Activated B cell treated with CpG ODN at 0.5 μM for 24 hours (primary cell): ENCODE measurements around the gene KIAA1217. TPM values are rescaled to one million over a fixed set of nuclear protein-coding genes. Genes with fewer than 3 reads are reported as not detected.

Experiments
- ATAC-seq: fragments of 200-7000 bp; cut with Tn5 transposase; one replicate; pipeline ENCODE4 v1.10.0; 2021; ENCODE audit warnings: low read depth, mild to moderate bottlenecking, moderate library complexity
- CTCF ChIA-PET: fragments of 350-600 bp; sonication (Branson Sonifier 250); formaldehyde crosslinking; loops from one replicate; lab custom pipeline; 2021; ENCODE audit warnings: antibody characterized with exemption; lab: Charles Lee
- POLR2A ChIA-PET: fragments of 350-600 bp; sonication (Branson Sonifier 250); formaldehyde crosslinking; loops from one replicate; lab custom pipeline; 2021; ENCODE audit warnings: antibody characterized with exemption; lab: Charles Lee
- DNase-seq: peaks from one replicate; pipeline ENCODE4 v3.0.0; 2022
- H3K27ac Mint-ChIP-seq: one replicate; pipeline ENCODE4 v1.8.0; 2020; ENCODE audit warnings: mixed read lengths
- H3K27me3 Mint-ChIP-seq: one replicate; pipeline ENCODE4 v1.8.0; 2021; ENCODE audit warnings: mixed read lengths
- H3K36me3 Mint-ChIP-seq: one replicate; pipeline ENCODE4 v1.8.0; 2021; ENCODE audit warnings: low read depth, mixed read lengths
- H3K4me1 Mint-ChIP-seq: one replicate; pipeline ENCODE4 v1.8.0; 2021; ENCODE audit warnings: mixed read lengths
- H3K4me3 Mint-ChIP-seq: one replicate; pipeline ENCODE4 v1.8.0; 2020; ENCODE audit warnings: mild to moderate bottlenecking, mixed read lengths
- H3K9me3 Mint-ChIP-seq: one replicate; pipeline ENCODE4 v1.8.0; 2020; ENCODE audit warnings: mixed read lengths
- intact Hi-C: fragments of 100-400 bp; cut with micrococcal nuclease; formaldehyde crosslinking; loops from one replicate; pipeline ENCODE4 v1.15.1; 2024
- total RNA-seq: library from RNA; stranded (reverse); gene quantifications from 2 replicates; pipeline ENCODE4 v1.2.3, GENCODE V29; 2022
- TF ChIP-seq, protein P1 (sequence below): fragments of 200-600 bp; IDR thresholded peaks from one replicate; pipeline ENCODE4 v1.8.0; 2022; ENCODE audit warnings: antibody characterized with exemption, mild to moderate bottlenecking

The KIAA1217 gene
- total RNA-seq, 1 donor from 2014 or later = 0.71 TPM

DNA sequence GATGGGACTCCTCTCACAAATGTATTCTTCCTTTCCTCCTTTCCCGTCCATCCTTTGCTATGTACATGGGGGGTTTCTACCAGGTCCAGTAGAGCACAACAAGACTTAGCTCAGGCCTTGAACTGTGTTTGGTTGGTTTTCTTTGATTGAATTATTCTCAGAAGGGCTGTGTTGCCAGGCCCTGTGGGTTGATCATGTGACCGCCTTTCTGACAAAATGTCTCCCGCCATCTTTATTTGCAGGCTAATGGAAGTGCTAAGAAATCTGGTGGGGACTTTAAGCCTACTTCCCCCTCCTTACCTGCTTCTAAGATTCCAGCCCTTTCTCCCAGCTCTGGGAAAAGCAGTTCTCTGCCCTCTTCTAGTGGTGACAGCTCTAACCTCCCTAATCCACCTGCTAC lies 336.6 kb downstream of the KIAA1217 start:
- Mint-ChIP-seq H3K27me3 (peaks cover 4% of the 10 kb centered on the region), H3K27ac (no peak overlapping the region), H3K9me3 (no peaks in the 10 kb centered on the region), H3K4me1 (no peaks in the 10 kb centered on the region), H3K36me3 (no peaks in the 10 kb centered on the region), H3K4me3 (no peak overlapping the region)
- TF ChIP-seq, protein P1, sequence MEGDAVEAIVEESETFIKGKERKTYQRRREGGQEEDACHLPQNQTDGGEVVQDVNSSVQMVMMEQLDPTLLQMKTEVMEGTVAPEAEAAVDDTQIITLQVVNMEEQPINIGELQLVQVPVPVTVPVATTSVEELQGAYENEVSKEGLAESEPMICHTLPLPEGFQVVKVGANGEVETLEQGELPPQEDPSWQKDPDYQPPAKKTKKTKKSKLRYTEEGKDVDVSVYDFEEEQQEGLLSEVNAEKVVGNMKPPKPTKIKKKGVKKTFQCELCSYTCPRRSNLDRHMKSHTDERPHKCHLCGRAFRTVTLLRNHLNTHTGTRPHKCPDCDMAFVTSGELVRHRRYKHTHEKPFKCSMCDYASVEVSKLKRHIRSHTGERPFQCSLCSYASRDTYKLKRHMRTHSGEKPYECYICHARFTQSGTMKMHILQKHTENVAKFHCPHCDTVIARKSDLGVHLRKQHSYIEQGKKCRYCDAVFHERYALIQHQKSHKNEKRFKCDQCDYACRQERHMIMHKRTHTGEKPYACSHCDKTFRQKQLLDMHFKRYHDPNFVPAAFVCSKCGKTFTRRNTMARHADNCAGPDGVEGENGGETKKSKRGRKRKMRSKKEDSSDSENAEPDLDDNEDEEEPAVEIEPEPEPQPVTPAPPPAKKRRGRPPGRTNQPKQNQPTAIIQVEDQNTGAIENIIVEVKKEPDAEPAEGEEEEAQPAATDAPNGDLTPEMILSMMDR = no peak
- DNase-seq (no peak), ATAC-seq (no peak)
- intact Hi-C loops = no loop called here
- POLR2A ChIA-PET = no interaction called here
- CTCF ChIA-PET = no interaction called here

DNA sequence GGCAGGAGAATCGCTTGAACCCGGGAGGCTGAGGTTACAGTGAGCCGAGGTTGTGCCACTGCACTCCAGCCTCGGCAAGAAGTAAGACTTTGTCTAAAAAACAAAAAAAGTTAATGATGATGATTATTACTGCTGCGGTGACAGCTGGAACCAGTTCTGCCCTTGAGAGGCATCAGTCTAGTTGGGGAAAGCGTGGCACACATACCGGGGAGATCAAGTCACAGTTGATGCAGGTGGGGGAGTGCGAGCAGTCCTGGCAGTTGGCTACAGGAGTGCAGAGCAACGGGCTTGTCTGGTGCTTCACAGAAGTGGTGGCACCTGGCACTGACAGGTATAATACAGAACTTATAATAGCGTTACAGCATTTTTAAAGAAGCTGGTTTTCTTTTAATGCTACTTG lies 341.7 kb downstream of the KIAA1217 start:
- no peak overlapping the region for H3K4me3 Mint-ChIP-seq
- no peak overlapping the region for H3K27ac Mint-ChIP-seq
- no peaks in the 10 kb centered on the region for H3K36me3 Mint-ChIP-seq
- POLR2A ChIA-PET = no interaction called here
- no peaks in the 10 kb centered on the region for H3K4me1 Mint-ChIP-seq
- no peaks in the 10 kb centered on the region for H3K9me3 Mint-ChIP-seq
- TF ChIP-seq, protein P1 = no peak
- intact Hi-C loops = loop anchor here (10.0 kb wide), 1 partner anchor 1256 kb away; no protein-coding TSS in a partner anchor
- CTCF ChIA-PET = no interaction called here
- H3K27me3 Mint-ChIP-seq = peaks cover 4% of the 10 kb centered on the region
- ATAC-seq = no peak
- DNase-seq = no peak

DNA sequence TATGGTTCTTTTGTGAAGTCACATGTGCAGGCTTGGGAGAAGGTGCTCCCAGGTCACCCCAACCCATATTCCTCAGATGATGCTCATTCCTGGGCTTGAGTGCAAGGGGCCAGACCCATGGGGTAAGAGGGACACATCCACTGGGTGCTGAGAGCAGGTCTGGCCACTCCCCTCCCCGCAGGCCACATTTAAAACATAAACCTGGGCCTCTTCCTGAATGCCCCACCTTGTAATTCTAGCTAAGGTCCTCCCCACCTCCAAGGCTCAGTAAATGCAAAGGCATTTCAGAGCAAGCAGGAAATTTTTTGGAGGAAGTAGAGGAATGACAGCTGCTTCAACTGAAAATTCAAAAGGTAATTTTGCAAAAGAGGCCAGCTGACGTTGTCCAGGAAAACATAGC lies 342.2 kb downstream of the KIAA1217 start:
- Mint-ChIP-seq H3K27me3 (peaks cover 4% of the 10 kb centered on the region), H3K9me3 (no peaks in the 10 kb centered on the region), H3K36me3 (no peaks in the 10 kb centered on the region), H3K4me1 (no peaks in the 10 kb centered on the region), H3K27ac (no peak overlapping the region), H3K4me3 (no peak overlapping the region)
- POLR2A ChIA-PET = no interaction called here
- TF ChIP-seq, protein P1 = no peak
- ATAC-seq (no peak), DNase-seq (no peak)
- CTCF ChIA-PET = no interaction called here
- intact Hi-C loops = loop anchor here (10.0 kb wide), 1 partner anchor 1256 kb away; no protein-coding TSS in a partner anchor

DNA sequence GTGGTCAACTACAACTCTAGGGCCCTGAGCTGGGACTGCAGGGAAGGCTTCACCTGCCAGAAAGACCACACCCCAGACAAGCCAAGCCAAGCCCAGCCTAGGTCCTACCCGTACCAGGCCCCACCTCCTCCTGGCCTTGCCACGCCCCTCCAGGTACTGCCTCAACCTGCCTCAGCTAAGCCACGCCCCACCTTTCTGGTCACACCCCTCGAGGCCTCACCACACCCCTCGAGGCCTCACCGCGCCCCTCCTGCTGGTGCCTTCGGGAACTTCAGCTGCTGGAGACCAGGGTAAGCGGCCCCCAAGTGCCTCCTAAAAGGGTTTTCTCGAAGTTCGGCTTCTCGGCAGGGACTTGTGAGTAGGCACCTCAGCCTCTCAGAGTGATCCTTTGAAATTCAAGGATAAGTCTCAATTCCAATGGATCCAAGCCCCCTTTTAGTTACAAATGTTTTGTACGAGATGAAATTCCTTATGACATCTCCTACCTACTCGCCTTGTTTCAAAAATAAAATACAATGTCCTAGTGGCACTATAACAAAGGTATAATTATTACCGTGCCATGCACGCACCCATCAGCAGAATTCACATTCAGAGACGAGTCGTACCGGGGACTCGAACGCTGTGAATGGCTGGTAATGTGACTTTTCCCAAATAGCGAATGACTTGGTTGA lies 343.5 kb downstream of the KIAA1217 start:
- ATAC-seq = peak; percentile 47
- TF ChIP-seq, protein P1 = no peak
- DNase-seq = no peak
- no peaks in the 10 kb centered on the region for H3K4me1 Mint-ChIP-seq
- peaks cover 9% of the 10 kb centered on the region for H3K27me3 Mint-ChIP-seq
- POLR2A ChIA-PET = no interaction called here
- no peaks in the 10 kb centered on the region for H3K36me3 Mint-ChIP-seq
- no peaks in the 10 kb centered on the region for H3K9me3 Mint-ChIP-seq
- H3K4me3 Mint-ChIP-seq = no peak overlapping the region
- intact Hi-C loops = loop anchor here (10.0 kb wide), 1 partner anchor 1258 kb away; no protein-coding TSS in a partner anchor
- no peak overlapping the region for H3K27ac Mint-ChIP-seq
- CTCF ChIA-PET = no interaction called here

DNA sequence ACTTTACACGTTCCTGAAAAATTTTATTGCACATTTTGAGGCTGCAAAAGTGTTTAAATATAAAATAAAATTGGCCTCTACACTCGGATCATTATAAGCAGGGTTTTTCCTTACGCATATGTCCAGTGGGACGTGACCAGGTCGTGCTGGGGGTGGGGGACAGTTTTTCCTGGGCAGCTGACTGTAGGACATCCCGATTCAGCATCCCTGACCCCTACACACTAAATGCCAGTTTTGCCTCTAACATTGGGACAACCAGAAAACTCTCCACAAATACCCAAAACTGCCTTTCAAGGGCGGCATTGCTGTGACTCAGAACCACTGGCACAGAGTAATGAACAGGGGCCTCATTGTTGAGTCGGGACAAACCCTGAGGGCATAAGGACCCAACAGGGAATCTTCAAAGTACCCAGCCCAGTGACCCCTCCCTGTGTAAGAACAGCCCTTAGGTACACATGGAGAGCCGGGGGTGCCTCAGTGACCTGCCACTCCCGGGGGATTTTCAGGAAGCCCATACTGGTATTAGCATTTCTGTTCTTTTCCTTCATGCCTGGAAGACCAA lies 344.2 kb downstream of the KIAA1217 start:
- ATAC-seq = no peak
- no peak for DNase-seq
- Mint-ChIP-seq H3K9me3 (no peaks in the 10 kb centered on the region), H3K4me3 (no peak overlapping the region), H3K36me3 (no peaks in the 10 kb centered on the region), H3K4me1 (no peaks in the 10 kb centered on the region), H3K27me3 (peaks cover 9% of the 10 kb centered on the region), H3K27ac (no peak overlapping the region)
- ChIA-PET POLR2A (no interaction called here), CTCF (no interaction called here)
- intact Hi-C loops = loop anchor here (10.0 kb wide), 1 partner anchor 1258 kb away; no protein-coding TSS in a partner anchor
- TF ChIP-seq, protein P1 = no peak
